ENCODE results near the gene TRAPPC11.

The TRAPPC11 gene

GRCh38 chr4:183755596-183755995, 96.5 kb downstream of the TRAPPC11 start:
- no peak for DNase-seq (ENCODE audit: extremely low read depth in 1 of 2, low read depth in 1 of 2)

GRCh38 chr4:183757060-183757459, 98.0 kb downstream of the TRAPPC11 start:
- no peak for DNase-seq (ENCODE audit: extremely low read depth in 1 of 2, low read depth in 1 of 2)

GRCh38 chr4:183758061-183758757, 99.1 kb downstream of the TRAPPC11 start:
- no peak for DNase-seq (ENCODE audit: extremely low read depth in 1 of 2, low read depth in 1 of 2)

- DNase-seq (ENCODE audit: extremely low read depth in 1 of 2, low read depth in 1 of 2), result no peak
These were observed 99.8 kb downstream of the TRAPPC11 start for GRCh38 chr4:183758758-183759447.

- no peak for DNase-seq (ENCODE audit: extremely low read depth in 1 of 2, low read depth in 1 of 2)
These were observed 101.2 kb downstream of the TRAPPC11 start for GRCh38 chr4:183760326-183760725.
